ENCODE data around the gene ARHGAP19.

ARHGAP19 gene

DNA sequence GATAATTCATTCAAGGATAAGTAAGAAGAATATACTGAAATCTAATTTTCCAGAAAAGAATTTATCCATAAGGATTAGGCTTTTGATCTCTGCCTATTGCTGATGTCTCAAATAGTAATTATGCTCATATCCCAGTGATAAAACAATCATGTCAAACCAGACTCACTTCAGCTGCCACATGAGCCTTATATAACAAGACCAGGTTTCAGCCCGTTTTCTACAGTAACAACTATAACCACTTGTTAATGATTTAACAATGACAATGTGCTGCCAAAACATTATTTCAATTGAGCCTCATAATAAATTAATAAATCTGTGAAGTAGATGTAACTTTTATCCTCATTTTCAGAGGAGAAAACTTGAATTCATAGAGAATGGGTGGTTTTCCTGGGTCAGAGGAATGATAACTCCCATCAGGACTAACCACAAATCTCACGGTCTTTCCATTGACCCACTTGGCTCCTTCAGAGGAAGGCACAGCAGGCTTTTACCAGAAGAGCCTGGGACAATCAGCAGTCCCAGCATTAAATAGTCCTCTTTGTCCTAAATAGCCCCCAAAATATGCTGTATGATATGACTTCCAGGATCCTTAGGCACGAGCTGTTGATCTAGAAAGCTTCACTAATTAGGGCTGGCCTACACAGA is 64.2 kb downstream of the ARHGAP19 start:
- no peak for DNase-seq

DNA sequence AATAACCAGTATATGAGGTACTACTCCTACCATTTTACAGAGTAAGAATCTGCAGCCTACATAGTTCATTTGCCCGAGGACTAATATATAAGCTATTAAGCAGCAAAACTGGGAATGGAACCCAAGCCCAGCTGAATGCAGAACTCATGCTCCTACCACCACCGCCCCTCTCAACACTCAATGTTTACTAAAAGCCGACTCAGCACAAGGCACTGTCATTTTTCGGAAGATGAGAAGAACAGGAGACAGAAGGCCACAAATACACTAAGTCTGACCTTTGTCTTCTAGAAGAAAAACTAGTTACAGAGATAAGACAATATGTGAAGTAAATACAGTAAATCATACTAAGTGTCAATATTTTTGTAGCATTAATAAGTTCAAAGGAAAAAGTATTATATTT is 66.0 kb downstream of the ARHGAP19 start:
- DNase-seq, result no peak

DNA sequence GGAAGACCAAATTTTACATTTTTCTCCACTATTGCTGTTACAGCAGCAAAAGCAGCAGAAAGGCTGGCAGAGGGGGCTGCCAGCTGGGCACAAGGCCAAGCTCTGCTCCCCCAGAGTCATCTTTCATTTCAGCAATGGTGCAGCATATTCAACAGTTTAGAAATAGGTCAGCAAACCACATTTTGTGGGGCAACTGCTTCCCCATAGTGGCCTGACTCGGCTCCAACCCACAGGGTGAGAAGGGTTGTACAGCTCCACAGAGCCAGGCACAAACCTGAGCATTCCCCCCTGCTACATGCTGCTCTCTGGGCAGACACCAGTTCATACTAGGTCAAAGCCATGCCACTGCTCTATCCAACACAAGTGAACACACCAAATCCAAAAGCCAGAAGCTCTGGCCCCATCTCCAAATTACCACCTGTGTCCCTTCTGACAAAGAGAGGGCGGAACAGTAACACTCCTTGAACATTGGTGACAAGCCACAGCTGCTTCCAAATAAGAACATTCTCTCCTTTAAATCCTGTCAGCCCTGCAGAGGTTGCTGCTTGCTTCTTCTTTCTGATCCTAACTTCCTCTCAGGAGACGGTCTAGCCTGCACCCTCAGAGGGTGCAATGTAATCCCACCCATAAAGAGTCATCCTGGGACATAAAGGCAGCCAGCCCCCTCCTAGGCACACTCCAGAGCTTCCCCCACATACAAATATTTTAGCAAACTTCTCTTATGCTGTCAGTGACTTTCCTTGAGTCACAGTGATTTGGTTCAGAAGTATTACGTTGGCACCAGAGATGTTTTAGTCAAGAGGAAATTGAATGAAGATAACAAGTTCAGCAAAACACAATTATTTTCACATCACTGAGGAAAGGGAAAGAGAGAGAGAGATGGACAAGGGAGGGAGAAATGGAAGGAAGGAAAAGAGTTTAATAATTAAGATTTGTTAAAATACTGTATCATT is 67.7 kb downstream of the ARHGAP19 start:
- DNase-seq, result no peak

DNA sequence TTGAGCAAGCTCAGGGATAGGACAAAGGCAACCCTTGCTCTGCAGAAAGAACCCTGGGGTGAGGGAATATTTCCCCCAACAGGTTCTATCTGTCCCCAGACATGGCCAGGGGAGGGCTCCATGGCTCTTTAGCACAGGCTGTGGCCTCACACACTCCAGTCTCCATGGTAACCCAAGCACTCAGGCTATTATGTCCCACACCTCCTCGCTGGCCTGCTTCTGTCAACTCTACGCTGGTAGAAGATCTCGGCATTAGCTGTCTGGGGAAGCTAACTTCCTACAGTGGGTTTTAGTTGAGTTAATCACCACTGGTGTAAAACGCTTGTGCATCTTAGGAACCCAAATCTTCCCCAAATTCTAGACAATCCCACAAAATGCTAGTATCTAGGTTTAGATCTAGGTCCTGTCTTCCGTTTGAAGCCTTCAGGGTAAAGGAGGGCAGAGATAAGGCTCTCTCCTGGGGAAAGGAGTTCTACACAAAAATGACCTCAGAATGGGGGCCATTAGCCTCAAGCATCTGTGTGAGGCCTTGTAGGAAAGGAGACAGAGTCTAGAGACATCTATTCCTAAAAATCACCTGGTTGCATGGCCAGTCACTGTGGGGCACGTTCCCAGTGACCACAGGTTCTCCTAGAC is 70.0 kb downstream of the ARHGAP19 start:
- DNase-seq, result no peak

DNA sequence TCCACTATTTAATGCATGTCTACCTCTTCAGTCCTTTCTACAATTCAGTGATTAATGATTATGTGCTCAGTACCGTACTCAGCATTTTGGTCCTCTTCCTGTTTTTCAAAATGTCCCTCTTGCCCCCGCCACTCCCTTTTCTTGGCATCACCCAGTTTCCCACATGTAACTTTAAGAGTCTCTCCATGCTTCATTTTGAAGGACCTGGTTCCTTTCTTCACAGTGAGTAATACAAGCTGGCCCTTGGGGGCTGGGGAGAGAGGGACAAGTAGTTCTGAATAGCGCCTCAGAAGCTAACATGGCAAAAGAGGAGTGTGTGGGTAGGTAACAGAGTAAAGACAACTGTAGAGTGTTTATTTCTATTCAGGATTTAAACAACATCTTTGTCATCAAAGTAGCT is 72.1 kb downstream of the ARHGAP19 start:
- DNase-seq, result no peak

DNA sequence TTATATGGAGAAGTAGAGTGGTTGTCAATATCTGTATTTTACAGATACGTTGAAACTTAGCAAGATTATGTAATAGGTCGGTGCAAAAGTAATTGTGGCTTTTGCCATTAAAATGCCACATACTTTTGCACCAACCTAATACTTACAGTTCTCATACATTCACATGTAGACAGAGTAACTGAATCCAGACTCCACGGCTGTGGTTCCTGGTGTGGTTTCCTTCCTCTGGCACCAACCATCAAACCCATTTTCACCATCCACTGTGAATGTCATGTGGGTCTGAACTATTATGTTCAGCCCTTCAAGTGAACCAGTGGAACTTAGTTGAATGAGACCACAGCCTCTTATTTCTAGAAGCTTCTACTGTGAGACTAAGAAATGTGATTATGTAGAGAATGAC is 75.1 kb downstream of the ARHGAP19 start:
- no peak for DNase-seq

DNA sequence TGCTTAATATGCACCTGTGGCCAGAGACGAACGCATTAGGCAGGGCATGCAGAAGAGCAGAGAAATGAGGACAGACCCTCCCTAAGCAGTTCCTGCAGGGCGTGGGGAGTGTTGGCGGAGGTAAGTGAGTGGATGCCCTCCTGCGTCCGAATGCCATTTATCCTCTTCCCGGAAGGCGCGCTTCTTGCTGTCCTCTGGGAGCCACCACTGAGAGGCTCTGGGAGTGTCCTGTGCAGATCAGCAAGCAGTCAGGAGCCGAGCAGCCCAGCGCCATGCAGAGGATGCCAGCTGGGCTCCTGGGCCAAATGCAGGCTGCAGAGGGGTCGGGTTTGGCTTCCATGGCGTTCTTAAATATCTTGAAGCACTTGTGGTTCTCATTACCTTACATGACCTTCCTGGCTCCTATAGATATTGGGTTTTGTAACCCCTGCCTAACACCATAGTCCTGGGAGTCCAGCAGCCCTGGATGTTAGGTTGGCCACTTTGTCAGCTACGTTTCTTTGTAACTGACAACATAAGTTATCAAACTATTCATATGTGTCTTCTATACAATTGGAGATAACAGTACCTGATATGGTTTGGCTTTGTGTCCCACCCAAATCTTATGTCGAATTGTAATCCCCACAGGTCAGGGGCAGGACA is 76.7 kb downstream of the ARHGAP19 start:
- DNase-seq, result no peak

DNA sequence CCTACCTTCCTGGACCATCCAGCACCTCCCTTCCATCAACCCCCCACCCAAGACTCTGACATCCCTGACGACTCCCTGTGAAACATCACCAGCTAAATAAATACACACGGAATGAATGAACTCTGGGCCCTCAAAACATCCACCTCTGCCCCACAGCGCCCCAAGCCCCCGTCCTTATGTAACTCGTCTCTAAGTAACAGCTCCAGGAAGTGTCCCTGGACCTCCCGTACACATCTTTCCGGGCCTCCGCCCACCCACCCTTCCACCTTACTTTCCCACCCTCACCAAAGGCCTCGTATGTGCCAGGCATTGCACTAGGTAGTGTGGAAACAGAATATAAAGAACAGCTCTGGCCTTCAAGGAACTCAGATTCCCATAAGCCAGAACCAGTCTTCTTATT is 79.0 kb downstream of the ARHGAP19 start:
- DNase-seq, result no peak

DNA sequence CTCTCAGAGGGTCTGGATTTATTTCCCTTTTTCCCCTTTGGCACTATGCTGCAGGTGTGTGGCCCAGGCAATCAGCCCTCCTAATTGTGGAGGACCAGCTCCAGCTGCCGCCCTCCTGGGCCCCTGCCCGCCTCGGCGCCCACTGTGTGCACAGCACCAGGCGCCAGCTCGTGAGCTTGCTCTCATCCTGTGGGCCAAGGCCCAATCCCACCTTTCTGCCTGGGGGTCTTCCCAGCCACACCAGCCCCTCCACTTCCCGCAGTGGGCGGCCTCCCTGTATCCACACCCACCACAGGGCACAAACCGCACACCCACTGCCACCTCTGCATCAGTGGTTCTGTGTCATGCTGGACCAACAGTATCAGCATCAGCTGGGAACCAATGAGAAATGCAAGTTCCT is 81.2 kb downstream of the ARHGAP19 start:
- no peak for DNase-seq

DNA sequence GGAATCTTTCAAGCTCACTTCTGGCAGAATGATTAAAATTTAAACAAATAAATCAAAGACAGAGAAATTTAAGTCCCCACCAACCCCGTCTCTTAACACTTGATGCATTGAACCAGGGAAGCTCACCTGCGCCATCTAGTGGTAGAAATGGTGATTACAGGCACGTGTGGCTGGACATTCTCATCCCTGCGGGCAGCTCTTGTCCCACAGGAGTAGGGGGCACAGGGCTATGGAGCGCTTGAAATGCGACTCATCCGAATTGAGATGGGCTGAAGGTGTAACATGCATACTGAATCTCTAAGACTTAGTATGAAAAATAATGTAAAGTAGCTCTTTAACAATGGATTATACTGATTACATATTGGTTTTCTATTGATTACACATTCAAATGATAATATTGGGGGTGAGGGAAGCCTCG is 81.9 kb downstream of the ARHGAP19 start:
- DNase-seq, result peak; percentile 37 to 63

DNA sequence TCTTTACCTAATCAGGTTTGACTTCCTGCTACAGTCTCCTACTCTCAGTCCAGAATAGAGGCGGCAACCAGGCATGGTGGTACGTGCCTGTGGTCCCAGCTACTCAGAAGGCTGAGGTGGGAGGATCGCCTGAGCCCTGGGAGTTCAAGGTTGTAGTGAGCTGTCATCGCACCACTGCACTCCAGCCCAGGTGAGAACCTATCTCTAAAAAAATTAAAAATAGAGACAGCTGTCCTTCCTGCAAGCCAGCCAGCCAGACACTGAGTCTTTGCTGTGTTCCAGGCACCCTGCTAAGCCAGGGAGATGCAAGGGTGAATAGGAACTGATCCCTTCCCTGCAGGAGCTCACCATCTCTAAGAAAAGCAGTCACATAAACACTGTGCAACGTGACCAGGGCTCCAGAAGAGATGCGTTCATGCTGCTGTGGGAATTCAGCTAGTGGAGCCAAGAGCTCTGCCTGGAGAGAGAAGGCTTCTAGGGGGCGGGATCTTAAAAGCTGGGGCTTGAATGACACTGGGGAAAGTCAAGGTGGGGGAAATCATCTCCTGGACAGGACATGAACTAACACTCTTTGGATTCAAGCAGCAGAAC is 84.6 kb downstream of the ARHGAP19 start:
- no peak for DNase-seq

DNA sequence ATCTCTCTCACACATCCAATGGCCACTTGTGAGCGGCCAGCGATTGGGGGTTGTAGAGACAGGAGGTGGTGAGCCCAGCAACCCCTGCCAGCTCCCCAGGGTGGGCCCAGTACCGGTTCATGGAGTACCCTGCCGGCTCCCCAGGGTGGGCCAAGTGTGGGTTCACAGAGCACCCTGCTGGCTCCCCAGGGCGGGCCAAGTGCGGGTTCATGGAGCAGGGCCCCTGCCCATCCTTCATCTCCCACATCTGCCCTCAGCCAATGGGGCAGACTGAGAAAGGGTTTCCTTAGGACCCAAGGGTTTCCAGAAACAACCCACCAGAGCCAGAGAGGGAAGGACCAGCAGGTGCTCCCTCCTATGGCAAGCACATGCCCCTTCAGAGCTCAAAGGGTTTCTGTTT is 85.3 kb downstream of the ARHGAP19 start:
- no peak for DNase-seq

DNA sequence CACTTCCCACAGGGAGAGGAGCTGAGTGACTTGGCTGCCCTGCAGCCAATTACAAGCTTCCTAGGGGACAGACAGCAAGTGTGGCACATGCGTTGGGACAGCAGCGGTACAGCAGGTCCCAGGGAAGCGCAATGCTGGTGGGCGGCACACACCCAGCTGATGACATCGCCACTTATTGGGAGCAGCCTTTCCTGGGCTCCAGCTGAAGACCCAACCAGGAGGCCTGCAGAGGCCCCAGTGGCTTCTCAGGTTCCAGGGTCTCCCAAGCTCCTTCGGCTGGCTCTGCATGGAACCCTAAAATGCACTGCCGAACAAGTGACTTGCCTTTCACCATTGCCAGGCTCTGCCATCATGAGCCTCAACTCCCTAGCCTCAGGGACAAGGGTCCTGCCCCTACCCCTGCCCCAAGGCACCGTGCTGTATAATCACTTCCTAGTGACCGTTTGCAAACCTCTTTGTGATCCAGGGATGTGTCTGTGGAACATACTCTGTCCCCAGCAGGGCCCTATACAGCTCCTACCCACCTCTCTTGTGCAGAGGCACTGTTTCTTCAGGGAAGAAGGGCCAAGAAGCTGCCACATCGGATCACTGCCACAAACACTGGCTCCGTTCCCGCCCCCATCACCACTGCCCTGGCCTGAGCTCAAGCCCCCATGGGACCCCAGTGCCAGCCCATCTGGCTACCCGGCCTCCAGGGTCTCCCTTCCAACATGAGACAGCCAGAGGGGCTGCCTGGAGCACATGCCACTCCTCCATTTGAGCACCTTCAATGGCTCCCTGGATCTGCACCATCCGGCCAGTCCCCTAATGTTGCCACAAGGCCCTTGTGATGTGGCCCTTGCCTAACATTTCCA is 87.4 kb downstream of the ARHGAP19 start:
- no peak for DNase-seq

DNA sequence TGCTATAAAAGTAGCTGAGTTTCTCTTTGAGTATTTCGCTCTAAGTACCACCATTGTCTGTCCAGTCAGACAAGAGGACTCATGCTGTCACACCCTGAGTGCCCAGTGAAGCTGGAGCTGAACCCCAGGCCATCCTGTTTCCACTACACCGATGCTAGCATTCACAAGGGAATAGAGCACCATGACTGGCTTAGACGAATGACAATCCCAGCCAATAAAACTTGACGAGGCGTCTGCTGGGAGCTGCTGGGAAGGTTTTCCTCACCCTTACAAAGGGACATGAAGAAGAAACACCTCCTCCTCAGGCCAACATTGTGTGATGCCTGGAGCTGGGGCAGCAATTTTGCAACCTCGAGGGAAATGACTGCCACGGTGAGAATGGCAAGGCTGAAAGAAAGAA is 89.2 kb downstream of the ARHGAP19 start:
- no peak for DNase-seq

DNA sequence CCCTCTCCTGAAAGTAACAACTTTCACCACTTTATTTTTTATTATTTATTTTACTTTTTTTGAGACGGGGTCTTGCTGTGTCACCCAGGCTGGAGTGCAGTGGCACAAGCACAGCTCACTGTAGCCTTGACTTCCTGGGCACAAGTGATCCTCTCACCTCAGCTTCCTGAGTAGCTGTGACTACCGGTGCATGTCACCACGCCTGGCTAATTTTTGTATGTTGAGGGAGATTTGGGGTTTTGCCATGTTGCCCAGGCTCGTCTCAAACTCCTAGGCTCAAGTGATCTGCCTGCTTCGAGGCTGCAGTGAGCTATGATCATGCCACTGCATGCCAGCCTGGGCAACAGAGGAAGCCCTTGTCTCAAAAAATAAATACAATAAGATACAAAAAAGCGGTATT is 91.8 kb downstream of the ARHGAP19 start:
- DNase-seq, result no peak

DNA sequence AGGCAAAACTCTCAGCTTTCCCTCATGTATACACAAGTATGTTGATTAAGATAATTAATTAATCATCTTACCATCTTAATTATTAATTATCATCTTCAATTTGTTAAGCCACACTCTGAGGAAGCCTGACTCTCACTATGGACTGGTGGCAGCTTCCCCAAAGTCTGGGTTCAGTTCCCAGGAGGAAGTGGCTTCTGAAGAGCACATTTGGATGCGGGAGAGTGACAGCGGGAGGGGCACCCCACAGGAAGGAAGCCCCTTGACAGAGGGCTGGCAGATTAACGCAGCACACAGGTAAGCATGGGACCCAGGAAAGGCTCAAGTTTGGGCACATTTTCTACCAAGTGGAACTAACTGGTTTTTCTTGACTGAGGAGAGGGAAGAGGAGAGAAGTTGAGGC is 93.3 kb downstream of the ARHGAP19 start:
- no peak for DNase-seq

DNA sequence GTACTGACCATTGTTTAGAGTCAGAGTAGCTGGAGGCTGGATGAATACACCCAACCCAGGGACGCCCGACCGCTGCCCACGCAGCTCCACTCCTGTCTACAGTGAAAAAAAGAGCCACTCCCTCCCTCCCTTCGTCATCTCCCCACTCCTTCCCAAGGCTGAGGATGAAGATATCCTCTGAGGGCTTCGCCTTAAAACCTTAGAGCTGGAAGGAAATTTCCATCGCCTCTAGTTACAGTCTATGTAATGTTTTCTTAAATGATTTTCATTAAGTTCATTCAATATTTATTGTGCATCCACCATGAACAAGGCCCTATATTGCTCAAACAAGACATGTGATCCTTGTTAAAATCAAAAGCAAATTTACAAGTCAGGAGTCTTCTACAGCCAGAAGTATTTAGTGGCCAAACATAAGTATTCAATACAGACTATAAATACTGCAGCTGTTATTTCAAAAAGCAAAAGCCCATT is 95.4 kb downstream of the ARHGAP19 start:
- no peak for DNase-seq

DNA sequence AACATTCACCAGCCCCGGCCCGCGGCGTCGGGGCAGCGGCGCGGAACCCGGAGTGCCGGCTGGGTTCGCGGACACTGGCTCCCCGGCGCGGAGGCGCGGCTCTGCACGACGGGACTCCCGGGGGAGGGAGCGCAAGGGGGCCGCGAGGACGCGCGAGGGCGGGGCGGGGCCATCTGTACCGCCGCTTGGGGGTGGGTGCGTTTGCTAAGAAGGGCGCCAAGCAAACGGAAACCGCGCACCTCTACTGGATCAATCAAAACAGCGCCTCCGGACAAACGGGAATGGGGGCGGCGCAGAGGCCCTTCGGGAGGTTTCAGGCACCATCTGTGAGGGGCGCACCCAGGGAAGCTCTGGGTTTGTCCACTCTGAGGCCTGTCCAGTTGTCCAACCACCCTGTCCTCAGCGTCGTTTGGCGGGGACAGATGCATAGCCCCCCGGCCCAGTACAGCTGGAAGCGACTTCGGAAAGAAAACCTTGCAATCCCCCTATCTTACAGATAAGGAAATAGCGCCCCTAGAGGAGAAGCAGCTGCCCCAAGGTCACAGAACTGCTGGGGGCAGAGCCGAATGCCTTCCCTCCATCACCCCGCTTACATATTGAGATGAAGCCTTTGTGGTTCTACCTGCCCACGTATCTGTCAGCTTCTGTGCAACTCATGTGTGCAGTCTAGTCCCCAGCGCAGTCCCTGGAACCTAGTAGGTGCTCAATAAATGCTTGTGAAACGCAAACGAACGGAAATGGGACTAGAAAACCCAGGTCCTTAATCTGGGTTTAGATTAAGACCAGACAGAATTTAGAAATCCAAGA is 96.0 kb downstream of the ARHGAP19 start:
- DNase-seq, result peak; percentile 56 to 62

DNA sequence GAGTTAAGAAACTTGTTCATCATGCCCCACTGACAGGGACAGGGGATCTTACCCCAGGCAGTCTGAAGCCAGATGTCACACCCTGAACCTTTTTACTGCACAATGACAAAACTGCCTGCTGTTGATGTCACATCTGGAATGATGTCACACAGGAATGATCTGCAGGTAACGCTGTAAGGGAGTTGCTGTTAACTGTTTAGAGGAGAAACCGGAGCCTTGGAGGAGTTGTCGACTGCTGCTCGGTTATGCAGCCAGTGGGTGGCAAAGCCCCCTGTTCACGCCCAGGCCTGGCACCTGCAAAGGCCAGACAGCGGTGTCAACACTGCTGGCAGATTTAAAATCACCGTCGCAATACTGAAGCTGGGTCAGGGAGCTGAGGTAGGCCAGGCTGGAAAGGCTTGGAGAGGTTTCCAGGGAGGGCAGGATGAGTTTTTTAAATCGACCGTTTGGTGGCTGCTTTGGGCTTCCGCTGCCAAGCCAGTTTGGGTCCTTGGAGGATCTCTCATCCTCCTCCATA is 96.7 kb downstream of the ARHGAP19 start:
- DNase-seq, result no peak

DNA sequence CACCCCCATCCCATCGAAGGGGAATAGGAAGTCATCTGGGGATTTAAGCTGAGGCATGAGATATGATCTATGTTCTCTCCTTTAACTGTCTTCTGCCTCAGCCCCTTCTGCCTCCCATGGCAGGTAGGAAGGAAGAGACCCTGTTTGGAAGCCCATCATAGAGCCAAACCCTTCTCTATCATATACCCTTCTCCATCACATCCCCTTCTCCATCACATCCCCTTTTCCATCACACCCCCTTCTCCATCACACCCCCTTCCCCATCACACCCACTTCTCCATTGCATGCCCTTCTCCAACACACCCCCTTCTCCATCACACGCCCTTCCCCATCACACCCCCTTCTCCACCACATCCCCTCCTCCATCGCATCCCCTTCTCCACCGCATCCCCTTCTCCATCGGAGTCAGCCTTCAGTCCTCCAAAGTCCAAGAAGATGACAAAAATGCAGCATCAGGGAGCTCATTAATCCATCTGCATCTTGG is 99.4 kb downstream of the ARHGAP19 start:
- DNase-seq, result no peak

DNA sequence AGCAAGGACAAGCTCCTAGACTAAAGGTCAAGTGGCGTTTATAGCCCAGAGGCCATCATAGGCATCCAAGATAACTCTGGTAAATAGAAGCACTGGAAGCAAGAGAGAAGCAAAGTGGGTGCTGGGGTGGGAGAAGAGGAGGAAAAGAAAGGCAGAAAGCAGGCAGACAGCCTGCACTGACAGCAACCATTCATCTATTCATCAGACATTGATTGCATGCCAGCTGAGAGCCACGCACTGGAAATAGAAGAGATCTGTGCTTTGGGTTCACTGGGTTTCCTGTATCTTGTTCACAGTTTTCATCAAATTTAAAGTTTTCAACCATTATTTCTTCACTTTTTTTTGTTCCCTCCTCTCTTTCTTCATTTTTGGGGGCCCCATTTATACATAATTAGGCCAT is 102.0 kb downstream of the ARHGAP19 start:
- DNase-seq, result no peak
